Esophagus mucosa (tissue), 1 donor: ENCODE measurements around the gene DGCR2. TPM values are rescaled to one million over a fixed set of nuclear protein-coding genes. Genes with fewer than 3 reads are reported as not detected.

ENCODE experiments used
- ATAC-seq: fragments of 200-7000 bp; cut with Tn5 transposase; one replicate; pipeline ENCODE4 v1.9.1; 2020
- total RNA-seq: library from RNA; stranded (reverse); gene quantifications from one replicate; pipeline ENCODE4 v1.2.4, GENCODE V29; 2023
- donor health status: DM: yes; HTN: yes; CAD: no.

The DGCR2 gene
- total RNA-seq, 1 donor from 2014 or later: 46.6 TPM

DNA sequence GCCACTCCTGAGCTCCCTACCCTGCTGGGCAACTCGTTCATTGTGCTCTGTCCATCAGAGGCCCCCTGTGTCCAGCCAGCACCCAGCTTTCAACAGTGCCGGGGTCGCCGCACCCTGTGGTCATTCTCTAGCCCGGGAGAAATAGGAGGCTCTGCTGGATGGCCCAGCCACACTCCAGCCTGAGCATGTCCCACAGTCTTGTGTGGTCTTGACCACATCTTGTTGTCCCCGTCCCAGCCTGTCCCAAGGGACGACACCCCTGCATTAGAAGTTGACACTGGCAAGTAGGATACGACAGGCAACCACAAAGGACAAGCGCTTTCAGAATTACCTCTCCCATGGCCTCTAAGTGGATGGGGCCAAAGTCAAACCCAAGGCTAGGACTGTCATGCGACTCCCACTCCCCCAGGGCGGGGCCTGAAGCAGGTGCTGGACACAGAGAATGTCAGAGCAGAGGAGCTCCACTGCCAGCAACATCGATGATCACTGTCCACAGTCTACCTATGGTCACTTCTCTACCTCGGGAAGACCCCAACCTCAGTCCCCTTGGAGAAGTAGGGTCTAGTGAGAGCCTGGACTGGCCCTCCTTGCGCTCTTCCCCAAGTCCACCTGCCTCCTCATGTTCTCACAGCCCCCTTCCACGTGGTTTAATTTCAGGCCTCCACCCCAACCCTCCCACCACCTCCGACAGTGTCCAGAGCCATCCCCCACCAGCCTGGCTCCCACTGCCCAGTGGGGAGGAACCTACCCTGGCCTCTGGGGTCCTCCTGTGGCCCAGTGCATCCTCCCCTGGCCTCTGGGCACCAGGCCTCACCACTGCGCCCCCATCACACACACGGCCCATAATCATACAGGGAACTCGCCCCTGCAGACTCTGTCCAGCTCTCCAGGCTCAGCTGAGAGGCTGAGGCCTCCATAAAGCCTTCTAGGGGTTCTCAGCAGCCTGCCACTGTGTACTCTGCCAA is 4.4 kb upstream of the DGCR2 start:
- no peak for ATAC-seq

DNA sequence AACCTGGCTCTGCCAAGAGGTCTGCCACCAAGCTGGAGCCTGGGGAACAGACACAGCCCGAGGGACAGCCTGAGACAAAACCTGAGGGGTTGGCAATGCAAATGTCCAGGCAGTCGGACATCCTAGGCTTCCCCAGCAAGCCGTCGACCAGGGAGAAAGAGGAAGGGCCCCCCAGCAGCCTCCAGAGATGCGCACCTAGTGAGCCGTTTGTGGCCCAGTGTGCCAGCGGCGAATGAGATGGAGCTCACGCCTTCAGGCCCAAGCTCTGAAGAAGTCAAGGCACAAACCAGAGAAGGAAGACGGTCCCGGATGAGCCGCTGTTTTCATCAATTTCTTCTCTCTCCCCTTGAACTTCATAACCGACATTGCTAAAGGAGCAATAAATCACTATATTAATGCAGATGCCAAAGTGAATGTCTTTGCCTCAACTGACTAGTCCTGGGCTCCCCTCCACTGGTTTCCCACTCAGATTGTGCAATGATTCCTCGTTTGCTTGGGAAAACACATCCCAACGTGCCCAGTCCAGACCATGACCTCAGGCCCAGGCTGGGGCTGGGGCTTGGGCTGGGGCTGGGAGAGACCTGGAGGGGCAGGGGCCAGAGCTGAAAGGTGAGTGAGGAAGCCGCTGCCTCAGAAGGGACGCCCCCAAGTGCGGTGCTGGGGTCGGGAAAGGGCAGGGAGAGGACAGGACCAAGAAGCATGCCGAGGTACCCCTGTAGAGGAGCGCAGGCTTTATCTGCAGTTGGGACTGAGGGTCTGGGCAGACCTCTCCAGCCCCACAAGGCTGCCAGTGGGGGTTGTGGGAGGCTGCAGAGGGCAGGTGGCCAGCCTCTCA is 3.5 kb upstream of the DGCR2 start:
- ATAC-seq: no peak

DNA sequence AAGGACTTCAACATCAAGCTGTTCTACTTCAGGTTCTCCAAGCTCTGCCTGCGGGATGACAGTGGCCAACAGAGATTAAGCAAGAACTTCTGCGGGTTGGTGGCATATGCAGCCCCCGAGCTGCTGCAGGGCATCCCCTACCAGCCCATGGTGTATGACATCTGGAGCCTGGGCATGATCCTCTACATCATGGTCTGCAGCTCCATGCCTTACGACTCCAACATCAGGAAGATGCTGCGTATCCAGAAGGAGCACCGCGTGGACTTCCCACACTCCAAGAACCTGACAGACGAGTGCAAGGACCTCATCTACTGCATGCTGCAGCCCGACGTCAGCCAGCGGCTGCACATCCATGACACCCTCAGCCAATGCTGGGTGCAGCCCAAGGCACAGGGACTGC is 2.8 kb upstream of the DGCR2 start:
- ATAC-seq: no peak

DNA sequence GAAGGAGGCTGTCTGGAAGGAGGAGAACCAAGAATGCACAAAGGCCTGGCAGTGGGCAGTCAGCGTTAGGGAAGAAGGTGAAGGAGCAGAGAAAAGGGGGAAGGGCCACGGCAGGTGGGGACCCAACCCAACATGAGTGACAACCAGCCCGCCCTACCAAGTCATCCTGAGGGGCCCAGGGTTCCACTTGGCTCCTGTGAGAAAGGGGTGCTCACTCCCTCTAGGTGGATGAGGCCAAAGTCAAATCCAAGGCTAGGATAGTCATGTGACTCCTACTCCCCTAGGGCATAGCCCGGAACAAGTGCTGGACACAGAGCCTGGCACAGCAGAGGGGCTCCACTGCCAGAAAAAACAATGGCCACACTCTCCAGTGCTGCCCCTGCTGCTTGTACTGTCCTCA is 2.2 kb upstream of the DGCR2 start:
- no peak for ATAC-seq

DNA sequence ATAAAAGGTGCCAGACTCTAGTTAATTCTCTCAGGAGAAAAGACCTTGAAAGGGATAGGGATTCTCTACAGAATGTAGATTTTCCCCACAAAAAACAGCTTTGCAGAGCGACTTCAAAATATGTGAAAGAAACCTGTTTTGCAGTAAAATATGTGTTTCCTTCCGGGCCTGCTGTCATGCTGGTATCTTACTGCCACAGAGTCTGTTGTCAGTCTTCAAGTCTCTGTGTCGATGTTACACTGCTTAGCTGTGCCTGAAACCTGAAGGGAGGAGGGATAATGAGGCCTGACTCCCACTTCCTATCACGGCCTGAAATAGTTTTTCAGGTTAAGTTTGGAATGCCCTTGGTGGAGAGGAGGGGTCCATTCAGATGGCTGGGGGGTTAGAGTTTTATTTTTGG is 1.7 kb upstream of the DGCR2 start:
- ATAC-seq: no peak

GRCh38 chr22:19122752-19123492 is 710 bp upstream of the DGCR2 start:
- no peak for ATAC-seq

DNA sequence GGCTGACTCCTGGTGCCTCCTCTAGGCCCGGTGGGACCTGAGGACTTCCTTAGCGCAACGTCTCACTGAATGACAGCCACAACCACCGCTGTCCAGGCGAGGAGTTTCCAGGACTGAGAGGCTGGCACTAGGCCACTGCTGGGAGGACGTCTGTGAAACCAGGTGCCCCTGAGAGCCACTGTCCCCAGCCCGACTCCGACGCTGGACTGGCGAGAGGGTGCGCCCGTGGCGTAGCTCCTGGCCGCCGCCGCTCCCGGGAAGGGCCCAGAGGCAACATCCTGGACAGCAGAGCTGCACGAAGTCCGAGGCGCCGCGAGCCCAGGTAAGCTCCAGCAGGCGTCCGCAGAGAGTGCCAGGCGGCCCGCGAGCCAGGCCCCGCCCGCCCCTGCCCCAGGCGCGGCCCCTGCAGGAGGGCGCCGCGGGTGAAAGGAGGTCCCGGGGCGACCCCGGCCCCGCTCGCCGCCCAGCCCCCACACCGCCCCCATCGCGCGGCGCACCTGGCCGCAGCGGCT is 525 bp downstream of the DGCR2 start:
- peak; percentile 23 for ATAC-seq

GRCh38 chr22:19120829-19121630 is 1.2 kb downstream of the DGCR2 start:
- peak; percentile 79 for ATAC-seq

- no peak for ATAC-seq
Observed at GRCh38 chr22:19119949-19120348, 2.3 kb downstream of the DGCR2 start.

- no peak for ATAC-seq
Observed at GRCh38 chr22:19118329-19118880, 3.8 kb downstream of the DGCR2 start.

GRCh38 chr22:19117111-19117512 is 5.1 kb downstream of the DGCR2 start:
- no peak for ATAC-seq

GRCh38 chr22:19115628-19116027 is 6.6 kb downstream of the DGCR2 start:
- ATAC-seq: no peak

DNA sequence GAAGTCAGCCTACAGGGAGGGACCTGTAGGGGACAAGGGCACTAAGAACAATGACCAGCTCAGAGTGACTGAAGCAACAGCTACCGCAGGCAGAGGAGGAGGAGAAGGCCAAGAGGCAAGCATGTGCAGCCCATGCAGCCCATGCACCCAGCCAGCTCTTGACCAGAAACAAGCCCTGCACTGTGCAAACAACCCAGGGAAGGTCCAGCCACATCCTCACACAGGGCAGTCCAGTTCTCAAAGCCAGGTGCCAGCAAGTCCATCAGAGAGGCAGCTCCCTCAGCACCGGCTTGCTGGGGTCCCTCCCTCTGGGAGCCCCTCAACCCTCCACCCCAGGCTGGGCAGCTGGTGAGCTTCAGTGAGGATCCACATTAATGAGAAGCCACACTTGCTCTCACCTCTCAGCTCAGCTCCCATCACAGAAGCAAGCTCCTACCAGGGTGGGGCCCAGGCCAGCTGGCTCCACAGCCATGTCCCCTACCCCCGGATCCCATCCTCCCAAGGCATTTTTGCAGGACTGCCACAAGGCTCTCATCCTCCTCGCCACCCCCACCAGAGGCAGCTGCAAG is 7.1 kb downstream of the DGCR2 start:
- no peak for ATAC-seq

DNA sequence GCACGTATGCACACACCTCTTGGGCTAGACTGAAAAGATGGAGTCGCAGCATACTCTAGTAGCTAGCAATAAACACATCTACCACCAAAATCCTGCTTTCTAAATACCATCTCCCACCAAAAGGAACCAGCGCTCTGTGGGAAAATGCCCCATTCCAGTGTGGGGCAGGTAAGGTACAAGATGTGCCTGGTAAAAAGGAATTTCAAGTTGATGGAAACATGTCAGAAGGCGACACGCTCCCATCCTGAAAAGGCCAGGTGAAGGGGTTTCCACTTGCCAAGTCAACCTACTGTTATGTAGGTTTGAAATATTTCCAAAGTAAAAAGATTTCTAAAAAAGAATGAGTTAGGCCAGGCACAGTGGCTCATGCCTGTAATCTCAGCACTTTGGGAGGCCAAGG is 8.8 kb downstream of the DGCR2 start:
- no peak for ATAC-seq

GRCh38 chr22:19111584-19111983 is 10.6 kb downstream of the DGCR2 start:
- ATAC-seq: no peak

DNA sequence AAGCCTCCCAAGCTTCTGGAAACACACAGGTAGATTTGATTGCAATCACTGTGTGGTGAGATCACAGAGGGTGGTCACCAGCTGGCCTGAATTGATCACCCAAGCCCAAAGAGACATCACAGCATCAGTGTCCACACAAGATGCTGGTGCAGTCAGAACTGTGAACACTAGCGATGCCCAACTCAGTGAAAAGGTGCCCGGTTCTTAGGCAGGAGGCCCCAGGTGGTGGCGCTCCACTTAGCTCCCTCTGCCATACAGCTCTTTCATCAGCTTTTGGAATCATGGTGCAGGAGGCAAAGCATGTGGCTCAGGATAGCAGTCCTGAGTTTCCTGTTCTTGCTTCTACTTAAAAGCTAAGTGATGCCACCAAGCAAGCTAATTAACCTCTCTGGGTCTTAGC is 11.1 kb downstream of the DGCR2 start:
- no peak for ATAC-seq

DNA sequence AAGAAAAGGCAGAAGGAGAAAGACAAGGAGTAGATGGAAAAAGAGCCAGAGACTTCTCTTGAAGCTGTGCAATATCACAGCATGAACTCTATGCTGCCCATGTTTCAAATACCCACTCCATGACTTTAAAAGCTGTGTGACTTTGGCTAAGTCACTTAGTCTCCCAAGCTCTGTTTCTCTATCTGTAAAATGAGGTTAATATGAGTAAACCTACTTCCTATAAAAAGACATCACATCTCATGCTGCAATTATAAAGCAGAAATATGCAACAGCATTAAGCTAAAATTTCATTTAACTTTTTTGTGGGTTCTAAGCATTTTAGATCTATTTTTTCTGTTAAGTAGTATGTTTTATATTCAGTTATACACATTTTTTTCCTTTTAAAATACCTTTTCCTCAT is 11.6 kb downstream of the DGCR2 start:
- ATAC-seq: no peak

- ATAC-seq: no peak
Observed at GRCh38 chr22:19110064-19110458, 12.2 kb downstream of the DGCR2 start.

DNA sequence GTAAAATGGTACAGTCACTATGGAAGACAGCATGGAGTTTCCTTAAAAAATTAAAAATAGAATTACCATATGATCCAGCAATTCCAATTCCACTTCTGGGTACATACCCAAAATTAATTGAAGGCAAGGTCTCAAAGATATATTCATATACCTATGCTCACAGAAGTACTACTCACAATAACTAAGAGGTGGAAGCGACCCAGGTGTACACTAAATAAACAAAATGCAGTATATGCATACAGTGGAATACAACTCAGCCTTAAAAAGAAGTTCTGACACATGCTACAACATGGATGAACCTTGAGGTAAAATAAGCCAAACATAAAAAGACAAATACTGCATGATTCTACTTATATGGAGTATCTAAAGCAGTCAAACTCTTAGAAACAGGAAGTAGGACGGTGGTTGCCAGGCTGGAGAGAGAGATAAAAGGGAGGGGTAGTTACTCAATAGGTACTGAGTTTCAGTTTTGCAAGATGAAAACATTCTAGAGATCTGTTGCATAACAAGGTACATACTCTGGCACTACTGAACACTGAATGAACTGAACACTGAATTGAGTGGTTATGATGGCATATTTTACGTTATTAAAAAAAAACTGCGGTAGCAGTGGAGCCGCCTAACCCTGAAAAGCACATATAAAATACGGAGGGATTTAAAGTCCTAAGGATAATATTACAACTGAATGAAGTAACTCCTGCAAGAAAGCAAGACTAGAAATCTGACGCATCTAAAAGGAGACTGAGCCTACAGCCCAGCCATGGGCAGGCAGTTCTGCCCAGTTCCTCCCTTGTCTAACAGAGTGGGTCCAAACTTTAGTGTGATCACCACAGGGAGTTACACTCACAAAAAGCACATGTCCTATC is 12.8 kb downstream of the DGCR2 start:
- peak; percentile 86 for ATAC-seq

GRCh38 chr22:19108807-19109197 is 13.4 kb downstream of the DGCR2 start:
- peak; percentile 16 for ATAC-seq
